BJ (cell line): Measurements from ENCODE around the gene PIR. TPM values are rescaled to one million over a fixed set of nuclear protein-coding genes. Genes with fewer than 3 reads are reported as not detected.

ENCODE experiments used
- CTCF ChIA-PET: fragments of 350-600 bp; formaldehyde crosslinking; extraction: SDS; loops from one replicate; lab custom pipeline; 2021; ENCODE audit warnings: antibody characterized with exemption, inconsistent platforms; lab: Yijun Ruan, JAX
- POLR2A ChIA-PET: fragments of 300-600 bp; sonication (Branson Sonifier 250); formaldehyde crosslinking; extraction: SDS; loops from one replicate; lab custom pipeline; 2021; ENCODE audit warnings: antibody characterized with exemption; lab: Charles Lee
- DNase-seq: peaks from one replicate; pipeline ENCODE4 v3.0.0-alpha.2; 2011; ENCODE audit warnings: low read depth
- H3K27me3 ChIP-seq: 2 replicates; pipeline ENCODE4 v1.6.0; 2011; ENCODE audit warnings: low read length; ENCODE audit not compliant: control insufficient read depth, insufficient read depth
- H3K36me3 ChIP-seq: 2 replicates; pipeline ENCODE4 v1.5.1; 2011; ENCODE audit warnings: low read length; ENCODE audit not compliant: control insufficient read depth, insufficient read depth
- H3K4me3 ChIP-seq: 2 replicates; pipeline ENCODE4 v1.5.1; 2011; ENCODE audit warnings: low read depth, mild to moderate bottlenecking, control low read depth, low read length
- polyA plus RNA-seq: library from polyadenylated mRNA; depleted of rRNA; stranded (reverse); fragments of >200 nt; gene quantifications from 2 replicates; pipeline ENCODE4 v1.2.3, GENCODE V29; 2011; rRNA removed
- TF ChIP-seq, protein P1 (sequence below): IDR thresholded peaks from 2 replicates; pipeline ENCODE4 v1.5.1; 2011; ENCODE audit warnings: low read depth, mild to moderate bottlenecking, control low read depth, inconsistent platforms, low read length, moderate library complexity; ENCODE audit not compliant: insufficient read depth

Gene PIR
- polyA plus RNA-seq, 1 experiment: 11.7 TPM

DNA sequence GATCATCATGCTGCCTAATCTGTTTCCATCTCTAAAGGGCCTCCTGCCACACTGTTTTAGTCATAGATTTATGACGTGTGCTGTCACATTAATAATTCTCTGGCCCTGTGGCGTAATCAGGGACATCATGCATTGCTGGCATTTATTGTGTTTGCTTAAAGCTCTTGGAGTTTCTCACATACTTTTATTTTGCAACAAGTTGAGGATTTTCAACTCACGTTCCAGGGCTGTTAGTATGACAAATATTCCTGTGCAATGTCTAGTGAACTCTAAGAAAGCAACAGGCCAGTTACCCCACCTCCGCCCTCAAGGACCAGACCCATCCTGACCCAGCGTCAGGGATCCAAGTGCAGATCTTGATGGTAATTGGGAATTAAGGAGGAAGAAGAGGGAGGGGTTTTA is 150.1 kb downstream of the PIR start:
- Histone ChIP-seq H3K36me3 (no peaks in the 10 kb centered on the region), H3K27me3 (no peaks in the 10 kb centered on the region; the same call in 1 of the 2 replicates), H3K4me3 (no peak overlapping the region)
- CTCF ChIA-PET: no interaction called here
- TF ChIP-seq, protein P1, sequence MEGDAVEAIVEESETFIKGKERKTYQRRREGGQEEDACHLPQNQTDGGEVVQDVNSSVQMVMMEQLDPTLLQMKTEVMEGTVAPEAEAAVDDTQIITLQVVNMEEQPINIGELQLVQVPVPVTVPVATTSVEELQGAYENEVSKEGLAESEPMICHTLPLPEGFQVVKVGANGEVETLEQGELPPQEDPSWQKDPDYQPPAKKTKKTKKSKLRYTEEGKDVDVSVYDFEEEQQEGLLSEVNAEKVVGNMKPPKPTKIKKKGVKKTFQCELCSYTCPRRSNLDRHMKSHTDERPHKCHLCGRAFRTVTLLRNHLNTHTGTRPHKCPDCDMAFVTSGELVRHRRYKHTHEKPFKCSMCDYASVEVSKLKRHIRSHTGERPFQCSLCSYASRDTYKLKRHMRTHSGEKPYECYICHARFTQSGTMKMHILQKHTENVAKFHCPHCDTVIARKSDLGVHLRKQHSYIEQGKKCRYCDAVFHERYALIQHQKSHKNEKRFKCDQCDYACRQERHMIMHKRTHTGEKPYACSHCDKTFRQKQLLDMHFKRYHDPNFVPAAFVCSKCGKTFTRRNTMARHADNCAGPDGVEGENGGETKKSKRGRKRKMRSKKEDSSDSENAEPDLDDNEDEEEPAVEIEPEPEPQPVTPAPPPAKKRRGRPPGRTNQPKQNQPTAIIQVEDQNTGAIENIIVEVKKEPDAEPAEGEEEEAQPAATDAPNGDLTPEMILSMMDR: no peak
- POLR2A ChIA-PET: no interaction called here
- DNase-seq: peak; percentile 38

GRCh38 chrX:15340867-15341266 is 152.3 kb downstream of the PIR start:
- ChIA-PET CTCF (interaction anchor here (0.7 kb wide), 1 partner anchor 127 kb away, joined by 3 read pairs; no protein-coding TSS in a partner anchor), POLR2A (no interaction called here)
- H3K4me3 ChIP-seq: no peak overlapping the region
- DNase-seq: no peak
- TF ChIP-seq, protein P1: no peak
- H3K36me3 ChIP-seq: no peaks in the 10 kb centered on the region
- no peaks in the 10 kb centered on the region; the same call in 1 of the 2 replicates for H3K27me3 ChIP-seq

DNA sequence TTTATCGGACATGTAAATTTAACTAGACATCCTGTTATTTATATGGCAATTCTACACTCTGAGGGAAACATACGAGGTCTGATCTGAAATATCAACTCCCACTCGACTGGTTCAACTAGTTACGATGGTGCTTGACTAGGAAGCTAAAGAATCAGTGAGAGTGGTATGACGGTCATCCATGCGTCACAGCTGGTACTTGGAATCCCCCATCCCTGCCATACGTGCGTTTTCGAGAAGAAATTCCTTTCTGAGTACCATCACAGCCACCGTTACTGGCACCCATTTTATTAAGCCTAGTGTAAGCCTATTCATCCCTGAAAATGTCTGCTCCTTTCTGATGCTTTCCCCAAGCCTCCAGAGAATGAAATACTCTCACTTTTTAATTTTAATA is 157.1 kb downstream of the PIR start:
- no peak for DNase-seq
- CTCF ChIA-PET: no interaction called here
- Histone ChIP-seq H3K4me3 (peak overlapping the region; percentile 47), H3K27me3 (no peaks in the 10 kb centered on the region), H3K36me3 (peaks cover 4% of the 10 kb centered on the region; the same call in 1 of the 2 replicates)
- POLR2A ChIA-PET: no interaction called here
- TF ChIP-seq, protein P1: no peak

GRCh38 chrX:15335135-15336022 is 157.8 kb downstream of the PIR start, which contains the start of gene PIGA:
Gene PIGA (minus strand): TSS chrX:15335523. CDS start chrX:15331930, 3,593 bp downstream.
- CTCF ChIA-PET: interaction anchor here (0.6 kb wide), 1 partner anchor 38 kb away, joined by 3 read pairs; no protein-coding TSS in a partner anchor
- Histone ChIP-seq H3K4me3 (peak within 1 kb of the TSS; percentile 65), H3K27me3 (no peaks in the 10 kb centered on the region), H3K36me3 (peaks cover 4% of the 10 kb centered on the region; the same call in 1 of the 2 replicates)
- POLR2A ChIA-PET: interaction anchor here (0.6 kb wide), 1 partner anchor 44 kb away, joined by 19 read pairs; no protein-coding TSS in a partner anchor
- TF ChIP-seq, protein P1: no peak
- DNase-seq: peak; percentile 88

Other genes starting within 250 kb of the PIR start
- gene ASB9, start 223.2 kb downstream of the PIR start, polyA plus RNA-seq: 0.33 and 0.53 TPM in 2 replicates
- not detected in 2 replicates for gene ASB11, start 177.7 kb downstream of the PIR start, polyA plus RNA-seq
- gene PIGA, start 157.8 kb downstream of the PIR start, polyA plus RNA-seq: 2.8 and 6.3 TPM in 2 replicates
- 0.07 and 0.16 TPM in 2 replicates for gene VEGFD, start 108.9 kb downstream of the PIR start, polyA plus RNA-seq
- gene BMX, start 7.5 kb upstream of the PIR start, polyA plus RNA-seq: not detected in 2 replicates
- not detected in 2 replicates for gene ACE2, start 107.6 kb upstream of the PIR start, polyA plus RNA-seq
- 0.15 and 0.21 TPM in 2 replicates for gene CLTRN, start 171.5 kb upstream of the PIR start, polyA plus RNA-seq
- gene CA5B, start 244.9 kb upstream of the PIR start, polyA plus RNA-seq: 7.4 and 8.6 TPM in 2 replicates